AG09319 (cell line): ENCODE measurements around the gene VAMP8.

Source experiments
- DNase-seq: peaks from one replicate; pipeline ENCODE4 v3.0.0-alpha.2; 2010; ENCODE audit warnings: low read depth; ENCODE audit errors: extremely low read depth
- TF ChIP-seq, protein P1 (sequence below): IDR thresholded peaks from 2 replicates; pipeline ENCODE4 v1.5.1; 2011; ENCODE audit warnings: low read depth, mild to moderate bottlenecking, inconsistent platforms, low read length, moderate library complexity

VAMP8 gene

DNA sequence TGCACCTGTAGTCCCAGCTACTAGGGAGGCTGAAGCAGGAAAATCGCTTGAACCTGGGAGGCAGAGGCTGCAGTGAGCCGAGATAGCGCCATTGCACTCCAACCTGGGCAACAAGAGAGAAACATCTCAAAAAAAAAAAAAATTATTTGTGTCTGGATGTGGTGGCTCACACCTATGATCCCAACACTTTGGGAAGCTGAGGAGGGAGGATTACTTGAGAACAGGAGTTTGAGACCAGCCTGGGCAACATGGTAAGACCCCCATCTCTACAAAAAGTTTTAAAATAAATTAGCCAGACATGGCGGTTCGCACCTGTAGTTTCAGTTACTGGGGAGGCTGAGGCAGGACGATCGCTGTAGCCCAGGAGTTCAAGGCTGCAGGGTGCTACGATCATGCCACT lies 1.6 kb upstream of the VAMP8 start:
- TF ChIP-seq, protein P1, sequence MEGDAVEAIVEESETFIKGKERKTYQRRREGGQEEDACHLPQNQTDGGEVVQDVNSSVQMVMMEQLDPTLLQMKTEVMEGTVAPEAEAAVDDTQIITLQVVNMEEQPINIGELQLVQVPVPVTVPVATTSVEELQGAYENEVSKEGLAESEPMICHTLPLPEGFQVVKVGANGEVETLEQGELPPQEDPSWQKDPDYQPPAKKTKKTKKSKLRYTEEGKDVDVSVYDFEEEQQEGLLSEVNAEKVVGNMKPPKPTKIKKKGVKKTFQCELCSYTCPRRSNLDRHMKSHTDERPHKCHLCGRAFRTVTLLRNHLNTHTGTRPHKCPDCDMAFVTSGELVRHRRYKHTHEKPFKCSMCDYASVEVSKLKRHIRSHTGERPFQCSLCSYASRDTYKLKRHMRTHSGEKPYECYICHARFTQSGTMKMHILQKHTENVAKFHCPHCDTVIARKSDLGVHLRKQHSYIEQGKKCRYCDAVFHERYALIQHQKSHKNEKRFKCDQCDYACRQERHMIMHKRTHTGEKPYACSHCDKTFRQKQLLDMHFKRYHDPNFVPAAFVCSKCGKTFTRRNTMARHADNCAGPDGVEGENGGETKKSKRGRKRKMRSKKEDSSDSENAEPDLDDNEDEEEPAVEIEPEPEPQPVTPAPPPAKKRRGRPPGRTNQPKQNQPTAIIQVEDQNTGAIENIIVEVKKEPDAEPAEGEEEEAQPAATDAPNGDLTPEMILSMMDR: no peak

DNA sequence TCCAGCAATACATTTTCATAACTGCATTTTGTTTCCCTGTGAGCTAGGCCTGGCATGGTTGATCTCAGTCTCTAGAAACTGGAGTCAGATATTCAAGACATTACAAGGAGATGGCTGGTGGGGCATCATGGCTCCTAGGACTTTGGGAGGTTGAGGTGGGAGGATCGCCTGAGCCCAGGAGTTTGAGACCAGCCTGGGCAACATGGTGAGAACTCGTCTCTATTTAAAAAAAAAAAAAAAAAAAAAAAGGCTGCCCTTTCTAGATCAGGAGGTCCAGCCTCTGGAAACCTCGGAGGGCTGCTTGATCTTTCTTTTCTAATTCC lies 362 bp upstream of the VAMP8 start:
- no peak for DNase-seq
- TF ChIP-seq, protein P1: no peak

More for the DNA sequence above, 1.6 kb upstream of the VAMP8 start:
- no peak for DNase-seq

DNA sequence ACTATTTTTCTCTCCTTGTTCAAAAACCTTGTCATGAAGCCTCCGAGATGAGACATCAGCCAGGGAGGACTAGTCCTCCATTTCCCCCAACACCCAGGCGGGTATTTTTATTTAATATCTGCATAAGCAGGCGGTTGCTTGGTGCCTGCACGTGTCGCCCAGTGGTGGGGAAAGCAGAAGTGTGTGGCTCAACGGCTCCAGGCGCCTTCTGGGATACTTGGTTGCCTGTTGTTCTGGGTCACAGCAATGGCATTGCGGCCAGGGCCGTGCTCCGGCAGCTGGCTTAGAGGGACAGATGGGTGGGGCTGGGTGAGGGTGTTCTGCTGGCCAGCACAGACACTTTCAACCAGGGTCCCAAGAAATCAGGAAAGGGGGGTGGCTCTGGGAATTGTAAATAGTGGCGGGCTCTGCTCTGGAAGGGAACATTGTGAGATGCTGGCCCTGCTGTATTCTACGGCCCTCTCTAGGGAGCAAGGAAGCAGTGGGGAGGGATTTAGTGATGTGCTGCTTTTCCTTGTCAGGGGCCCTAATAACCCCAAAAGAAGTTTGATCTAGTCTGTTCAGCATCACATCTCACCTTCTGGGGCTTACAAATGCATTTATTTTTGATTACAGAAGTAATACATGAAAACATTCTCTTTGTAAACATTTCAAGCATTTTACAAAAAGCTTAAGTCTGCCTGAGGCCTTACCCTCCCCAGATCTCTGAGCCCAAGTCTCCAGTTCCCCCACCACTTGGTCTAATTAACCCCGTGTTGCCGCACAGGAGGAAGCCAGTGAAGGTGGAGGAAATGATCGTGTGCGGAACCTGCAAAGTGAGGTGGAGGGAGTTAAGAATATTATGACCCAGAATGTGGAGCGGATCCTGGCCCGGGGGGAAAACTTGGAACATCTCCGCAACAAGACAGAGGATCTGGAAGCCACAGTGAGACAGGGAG lies 1.1 kb downstream of the VAMP8 start:
- TF ChIP-seq, protein P1: no peak
- no peak for DNase-seq

DNA sequence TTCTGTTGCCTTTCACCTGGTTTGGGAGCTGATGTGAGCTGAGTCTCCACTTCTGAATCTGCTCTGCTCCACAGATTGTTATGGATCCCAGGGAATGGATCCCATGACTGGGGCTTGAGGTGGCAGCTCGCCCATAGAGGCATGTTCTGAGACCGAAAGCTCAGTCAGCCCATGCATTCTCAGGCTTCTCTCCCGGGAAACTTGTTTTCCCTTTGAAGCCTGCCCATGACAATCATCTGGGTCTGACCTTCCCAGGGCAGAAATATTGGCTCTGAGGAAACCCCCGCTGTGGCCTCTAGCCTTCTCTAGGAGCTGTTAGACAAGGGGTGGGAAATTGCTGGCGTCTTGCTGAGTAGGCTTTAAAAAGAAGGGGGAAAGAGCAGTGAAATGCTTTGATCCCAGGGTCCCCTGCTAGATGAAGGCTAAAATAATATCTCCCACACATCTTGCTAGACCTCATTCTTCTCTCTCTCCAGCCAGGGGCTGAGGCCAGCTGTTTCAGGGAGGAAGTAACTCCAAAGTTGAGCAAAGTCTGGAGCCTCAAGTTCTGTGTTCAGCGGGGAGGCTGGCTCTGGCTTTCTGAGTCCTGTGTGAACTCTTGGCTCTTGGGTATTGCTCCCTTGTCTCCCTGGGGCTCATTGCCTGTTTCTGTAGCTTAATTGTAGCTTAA lies 2.0 kb downstream of the VAMP8 start:
- DNase-seq: no peak
- TF ChIP-seq, protein P1: no peak

DNA sequence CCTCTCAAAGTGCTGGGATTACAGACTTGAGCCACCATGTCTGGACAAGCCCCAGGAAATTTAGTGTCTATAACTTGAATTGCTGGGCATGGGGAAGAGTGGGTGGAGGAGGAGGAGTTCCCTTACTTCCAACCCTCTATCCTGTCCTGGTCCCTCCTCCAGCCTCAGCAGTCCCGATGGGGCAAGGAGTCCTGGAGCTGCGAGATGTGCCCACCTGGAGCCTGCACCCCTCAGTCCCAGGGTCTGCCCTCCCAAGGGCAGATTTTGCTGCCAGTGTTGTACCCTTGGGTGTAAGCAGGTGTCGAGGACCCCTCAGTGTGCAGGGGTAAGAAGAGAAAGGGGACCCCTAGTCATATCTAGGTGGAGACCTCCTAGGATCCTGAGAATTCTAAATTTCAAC lies 2.8 kb downstream of the VAMP8 start:
- no peak for DNase-seq
- TF ChIP-seq, protein P1: no peak

DNA sequence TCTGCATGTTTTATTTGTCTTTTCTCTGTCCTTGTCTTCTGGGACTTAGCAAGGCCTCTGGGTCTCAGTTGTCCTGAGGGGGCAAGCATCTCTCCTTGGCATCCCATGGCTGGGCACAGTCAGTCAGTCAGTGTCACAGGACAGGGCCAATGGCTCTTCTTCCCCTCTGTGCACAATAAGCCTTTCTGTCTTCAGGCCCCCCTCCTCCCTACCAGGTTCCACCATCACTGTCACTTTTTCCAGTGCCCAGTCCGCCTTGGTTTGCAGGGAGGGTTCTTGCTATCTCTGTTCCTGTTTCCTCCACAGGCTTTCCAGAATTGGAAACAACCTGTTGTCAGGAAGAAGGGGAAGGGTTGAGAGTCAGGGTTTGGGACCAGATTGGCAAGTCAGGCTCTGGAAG lies 5.1 kb downstream of the VAMP8 start:
- DNase-seq: no peak
- TF ChIP-seq, protein P1: no peak

DNA sequence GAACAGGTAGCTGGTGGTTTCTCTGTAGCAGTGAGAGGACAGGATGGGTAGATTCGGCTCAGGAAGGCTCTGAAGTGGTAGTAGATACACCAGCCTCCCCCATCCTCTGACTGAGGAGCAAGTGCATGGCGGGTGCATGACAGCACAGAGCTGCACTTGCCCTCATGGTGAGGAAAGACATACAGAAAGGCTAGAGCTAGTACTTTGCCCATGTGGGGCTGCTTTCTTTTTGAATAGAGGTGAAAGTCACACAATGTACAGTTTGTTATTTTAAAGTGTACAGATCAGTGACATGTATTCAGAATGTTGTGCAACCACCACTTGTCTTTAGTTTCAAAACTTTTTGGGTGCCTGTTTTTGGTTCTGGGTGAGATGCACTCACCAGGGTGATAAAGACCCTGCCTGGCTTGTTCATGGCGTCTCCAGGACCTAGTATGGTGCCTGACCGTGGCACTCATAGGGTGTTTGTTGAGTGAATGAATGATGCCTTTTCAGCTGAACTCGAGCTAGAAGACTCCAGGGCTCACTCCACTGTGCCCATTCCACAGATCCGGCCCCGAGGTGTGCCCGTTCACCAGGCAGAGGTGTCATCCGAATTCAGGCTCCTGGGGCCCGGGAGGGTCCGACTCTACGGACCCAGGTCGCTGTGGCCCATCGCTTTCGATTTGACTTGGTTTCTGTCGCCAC lies 6.4 kb downstream of the VAMP8 start:
- no peak for DNase-seq
- TF ChIP-seq, protein P1: no peak
